Endometrial microvascular endothelial cells (primary cell): ENCODE measurements around the gene SP6. TPM values are rescaled to one million over a fixed set of nuclear protein-coding genes. Genes with fewer than 3 reads are reported as not detected.

Experiments
- in situ Hi-C: cut with HindIII; loops from 2 replicates; pipeline ENCODE4 v1.10.0; 2017; ENCODE audit warnings: low sequenced_read_pairs, low pct_unique_long_range_greater_than_20kb; ENCODE audit errors: inconsistent ontology term
- total RNA-seq: library from RNA; depleted of rRNA; stranded (reverse); fragments of >200 nt; gene quantifications from one replicate; pipeline ENCODE4 v1.2.3, GENCODE V29; 2015; ENCODE audit errors: inconsistent ontology term

The SP6 gene
- total RNA-seq, 1 donor from 2014 or later, result 0.56 TPM

GRCh38 chr17:47841488-47842291 lies 9.3 kb downstream of the SP6 start:
- in situ Hi-C loops, result no loop called here

DNA sequence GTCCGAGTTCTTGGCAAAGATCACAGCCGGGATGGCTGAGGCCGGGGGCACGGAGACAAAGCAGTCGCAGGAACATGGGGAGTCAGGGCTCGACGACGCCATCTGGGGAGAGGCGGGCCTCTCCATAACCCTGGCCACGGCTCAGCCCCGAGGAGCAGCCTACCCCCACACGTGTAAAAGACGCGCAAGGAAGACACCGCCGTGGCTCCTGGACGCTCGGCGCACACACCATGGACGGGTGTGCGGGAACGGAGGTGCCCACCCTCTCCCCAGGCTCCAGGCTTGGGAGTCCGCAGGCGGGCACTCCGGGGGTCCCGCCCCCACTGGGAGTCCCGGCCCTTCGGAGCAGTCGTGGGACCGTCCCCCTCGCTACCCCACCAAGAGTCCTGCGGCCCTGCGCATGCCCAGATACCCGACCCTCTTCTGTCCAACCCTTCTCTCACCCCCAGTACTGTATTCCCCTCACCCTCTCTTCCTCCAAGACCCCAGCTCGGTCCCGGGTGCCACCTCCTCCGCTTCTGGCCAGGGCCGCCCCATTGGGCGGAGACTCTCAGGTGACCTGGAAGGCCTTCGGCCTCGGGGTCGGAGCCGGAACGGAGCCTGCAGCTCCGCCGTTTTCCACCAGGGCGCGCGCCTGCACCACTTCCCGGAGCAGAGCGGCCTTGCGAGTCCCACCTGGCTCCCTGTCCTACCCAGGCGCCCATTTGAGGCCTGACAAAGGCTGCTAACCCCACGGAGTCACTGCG lies 10.0 kb downstream of the SP6 start, which contains the start of gene SCRN2:
SCRN2 (minus strand) TSS at position 532 of the 746 bp plus-strand sequence; CDS start at position 102, 430 bp downstream.
- in situ Hi-C loops, result no loop called here

DNA sequence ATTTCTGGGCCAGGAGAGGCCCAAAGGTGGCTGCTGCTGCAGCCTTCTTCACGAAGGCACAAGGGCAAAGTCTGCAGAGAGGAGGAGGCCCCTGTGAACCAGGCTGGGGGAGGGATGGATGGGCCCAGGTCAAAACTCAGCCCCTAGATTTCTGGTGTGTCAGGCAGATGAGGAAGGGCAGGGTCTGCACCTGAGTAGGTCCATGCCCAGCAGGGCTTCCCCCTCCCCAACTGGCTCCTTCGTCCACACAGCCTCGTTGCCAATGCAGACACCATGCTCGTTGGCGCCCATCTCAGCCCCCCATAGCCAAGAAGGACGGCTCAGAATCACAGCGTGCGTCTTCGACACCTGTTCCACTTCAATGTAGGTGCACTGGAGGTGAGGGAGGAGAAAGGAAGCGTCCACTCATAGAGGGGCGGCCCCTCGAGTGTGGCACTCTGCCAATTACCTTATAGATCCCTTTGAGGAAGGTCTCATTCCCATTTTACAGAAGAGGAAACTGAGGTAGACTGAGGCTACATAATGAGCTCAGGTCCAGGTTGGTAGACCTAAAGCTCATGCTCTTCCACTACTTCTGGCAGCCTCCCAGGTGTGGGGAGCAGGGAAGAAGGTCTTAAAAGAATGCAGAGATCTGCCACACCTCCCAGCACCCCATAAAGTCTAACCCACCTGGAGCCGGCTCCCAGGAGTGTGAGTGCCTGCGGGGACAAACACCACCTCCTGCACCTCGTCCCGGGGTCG lies 10.8 kb downstream of the SP6 start:
- in situ Hi-C loops, result no loop called here

GRCh38 chr17:47839071-47839470 lies 11.9 kb downstream of the SP6 start:
- in situ Hi-C loops, result no loop called here

GRCh38 chr17:47838636-47839035 lies 12.3 kb downstream of the SP6 start:
- in situ Hi-C loops, result no loop called here

DNA sequence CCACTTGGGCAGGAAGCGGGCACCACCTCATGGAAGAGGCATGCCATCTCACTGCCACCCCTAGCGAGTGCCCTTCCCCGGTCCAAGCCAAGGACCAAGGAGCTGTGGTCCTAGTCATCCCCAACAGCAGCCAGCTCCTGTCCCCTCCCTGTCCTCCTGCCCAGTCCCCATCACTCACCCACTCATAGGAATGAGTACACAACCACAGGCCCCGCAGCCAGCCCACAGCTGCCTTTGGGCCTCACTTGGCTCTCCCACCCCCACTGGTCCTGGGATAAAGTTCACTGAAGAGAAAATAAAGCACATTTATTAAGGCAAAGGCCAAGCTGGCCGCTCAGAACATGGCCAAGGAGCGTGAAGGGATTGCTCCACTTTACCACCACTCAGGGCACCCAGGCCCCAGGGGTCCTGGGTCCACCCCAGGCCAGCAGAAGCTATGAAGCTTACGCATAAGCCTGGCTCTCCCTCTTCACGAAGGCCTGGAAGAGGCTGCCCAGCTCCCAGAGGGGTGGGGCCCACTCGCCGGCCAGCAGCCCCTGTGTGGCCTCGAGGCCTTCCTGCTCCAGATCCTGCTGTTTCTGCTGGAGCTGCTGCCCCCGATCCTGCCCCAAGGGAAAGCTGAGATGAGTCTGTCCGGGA lies 13.4 kb downstream of the SP6 start:
- in situ Hi-C loops, result no loop called here

GRCh38 chr17:47836601-47837000 lies 14.4 kb downstream of the SP6 start:
- in situ Hi-C loops, result no loop called here

DNA sequence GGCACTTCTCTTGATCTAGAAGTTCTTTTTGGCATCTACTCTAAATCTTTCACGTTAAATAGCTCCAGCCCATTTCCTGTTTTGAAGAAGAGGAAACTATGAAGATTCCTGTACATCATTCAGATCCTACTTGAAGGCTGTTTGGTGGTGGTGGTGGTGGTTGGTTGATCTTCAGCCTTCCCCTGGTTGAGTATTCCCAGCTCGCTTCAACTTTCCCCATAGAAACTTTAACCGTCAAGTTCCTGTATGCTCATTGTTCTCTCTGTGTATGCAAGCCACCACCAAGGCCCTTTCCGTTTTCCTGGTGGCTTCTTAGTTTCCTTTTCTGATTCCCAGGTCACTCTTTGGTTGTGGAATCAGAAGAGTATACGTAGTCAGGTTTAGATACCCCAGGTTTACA lies 16.2 kb downstream of the SP6 start:
- in situ Hi-C loops, result no loop called here

- in situ Hi-C loops, result no loop called here
Observed at GRCh38 chr17:47831934-47832327, 19.0 kb downstream of the SP6 start.

GRCh38 chr17:47831003-47831933 lies 19.7 kb downstream of the SP6 start, which contains the start of the genes LRRC46 and MRPL10:
Gene LRRC46 (plus strand): TSS chr17:47831670. CDS start chr17:47831990, 320 bp downstream.
Gene MRPL10 (minus strand): TSS chr17:47831541. CDS start chr17:47831511, 30 bp downstream.
- in situ Hi-C loops, result no loop called here

DNA sequence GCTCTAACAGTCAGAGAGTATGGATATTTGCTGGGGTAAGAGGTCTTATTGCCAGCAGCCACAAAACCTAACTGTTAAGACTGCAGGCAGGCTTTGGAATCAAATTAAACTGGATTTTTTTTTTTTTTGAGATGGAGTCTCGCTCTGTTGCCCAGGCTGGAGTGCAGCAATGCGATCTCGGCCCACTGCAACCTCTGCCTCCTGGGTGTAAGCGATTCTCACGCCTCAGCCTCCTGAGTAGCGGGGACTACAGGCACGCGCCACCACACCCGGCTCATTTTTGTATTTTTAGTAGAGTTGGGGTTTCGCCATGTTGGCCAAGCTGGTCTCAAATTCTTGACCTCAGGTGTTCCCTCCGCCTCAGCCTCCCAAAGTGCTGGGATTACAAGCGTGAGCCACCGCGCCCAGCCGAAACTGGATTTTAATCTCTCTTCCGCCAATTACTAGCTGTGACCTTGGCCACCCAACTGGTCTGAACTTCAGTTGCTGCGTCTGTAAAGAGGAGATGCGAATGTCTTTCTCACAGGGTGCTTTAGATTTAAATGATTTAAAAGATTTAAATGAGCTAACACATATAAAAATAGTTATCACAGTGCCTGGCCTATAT lies 20.5 kb downstream of the SP6 start:
- in situ Hi-C loops, result no loop called here

- in situ Hi-C loops, result no loop called here
Observed at GRCh38 chr17:47829870-47830269, 21.1 kb downstream of the SP6 start.

DNA sequence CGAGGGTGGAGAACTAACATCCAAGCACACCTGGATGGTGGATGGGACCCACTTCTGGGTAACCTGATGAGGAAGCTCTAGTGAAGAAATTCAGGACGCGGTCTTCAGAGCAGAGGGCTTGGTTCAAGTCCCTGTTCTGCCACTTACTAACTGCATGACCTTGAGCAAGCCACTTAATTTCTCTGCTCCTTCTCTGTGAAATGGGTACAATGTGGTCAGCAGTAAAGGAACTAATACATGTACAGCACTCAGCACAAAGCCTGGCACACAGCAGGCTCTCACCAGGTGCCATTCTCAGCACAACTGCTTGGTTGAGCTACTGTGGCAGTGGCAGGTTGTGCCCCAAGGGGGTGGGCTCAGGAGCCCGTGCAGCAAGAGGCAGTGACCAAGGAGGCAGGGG lies 27.4 kb downstream of the SP6 start:
- in situ Hi-C loops, result no loop called here

GRCh38 chr17:47822785-47823184 lies 28.2 kb downstream of the SP6 start:
- in situ Hi-C loops, result no loop called here

DNA sequence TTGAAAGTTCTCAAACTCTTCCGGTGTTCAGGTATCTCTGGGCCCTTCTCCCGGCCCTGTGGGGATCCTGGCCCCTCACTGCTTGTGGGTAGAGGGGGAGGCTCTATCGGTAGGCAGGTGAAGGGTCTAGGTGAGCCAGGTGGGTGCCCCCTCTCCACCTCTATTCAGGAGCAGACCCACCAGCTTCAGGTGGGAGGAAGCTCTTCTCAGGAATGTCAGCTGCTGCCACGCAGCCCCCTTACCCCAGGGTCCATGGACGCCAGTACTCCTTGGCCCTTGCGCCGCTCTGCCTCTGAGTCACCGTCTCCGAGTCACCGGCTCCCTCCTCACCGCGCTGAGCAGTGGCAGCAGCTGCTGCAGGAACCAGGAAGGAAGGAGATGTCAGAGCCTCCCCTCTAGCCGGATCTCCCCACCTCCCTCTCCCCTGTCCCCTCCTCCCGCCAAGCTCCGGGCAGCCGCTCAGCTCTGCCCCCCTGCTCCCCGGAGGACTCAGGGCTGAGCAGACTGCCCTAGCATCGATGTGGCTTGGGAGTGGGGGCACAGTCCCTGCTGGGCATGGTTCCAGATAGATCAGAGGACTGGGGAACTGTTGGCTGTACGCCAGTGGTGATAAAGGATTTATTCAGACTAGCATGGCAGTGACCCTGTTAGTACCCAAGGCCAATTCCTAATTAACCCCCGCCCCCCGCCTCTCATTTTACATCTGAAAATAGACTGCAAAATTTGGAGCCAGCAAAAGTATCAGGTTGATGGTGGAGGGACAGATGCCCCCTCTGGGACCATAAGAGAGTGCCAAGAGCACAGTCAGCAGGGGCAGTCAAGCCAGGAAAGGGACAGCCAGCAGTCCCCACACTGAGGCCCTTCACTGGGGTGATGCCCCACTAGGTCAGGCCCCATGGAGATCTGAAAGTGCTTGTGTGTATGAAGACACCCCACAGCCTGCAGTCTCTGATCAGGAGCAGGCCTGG lies 29.3 kb downstream of the SP6 start, which contains the start of gene OSBPL7:
OSBPL7 (minus strand) TSS at position 371 of the 968 bp plus-strand sequence. CDS start 1,516 bp downstream, outside the sequence.
- in situ Hi-C loops, result no loop called here

GRCh38 chr17:47821031-47821423 lies 29.9 kb downstream of the SP6 start:
- in situ Hi-C loops, result no loop called here
